ENCODE data around the gene KLRC4.

DNA sequence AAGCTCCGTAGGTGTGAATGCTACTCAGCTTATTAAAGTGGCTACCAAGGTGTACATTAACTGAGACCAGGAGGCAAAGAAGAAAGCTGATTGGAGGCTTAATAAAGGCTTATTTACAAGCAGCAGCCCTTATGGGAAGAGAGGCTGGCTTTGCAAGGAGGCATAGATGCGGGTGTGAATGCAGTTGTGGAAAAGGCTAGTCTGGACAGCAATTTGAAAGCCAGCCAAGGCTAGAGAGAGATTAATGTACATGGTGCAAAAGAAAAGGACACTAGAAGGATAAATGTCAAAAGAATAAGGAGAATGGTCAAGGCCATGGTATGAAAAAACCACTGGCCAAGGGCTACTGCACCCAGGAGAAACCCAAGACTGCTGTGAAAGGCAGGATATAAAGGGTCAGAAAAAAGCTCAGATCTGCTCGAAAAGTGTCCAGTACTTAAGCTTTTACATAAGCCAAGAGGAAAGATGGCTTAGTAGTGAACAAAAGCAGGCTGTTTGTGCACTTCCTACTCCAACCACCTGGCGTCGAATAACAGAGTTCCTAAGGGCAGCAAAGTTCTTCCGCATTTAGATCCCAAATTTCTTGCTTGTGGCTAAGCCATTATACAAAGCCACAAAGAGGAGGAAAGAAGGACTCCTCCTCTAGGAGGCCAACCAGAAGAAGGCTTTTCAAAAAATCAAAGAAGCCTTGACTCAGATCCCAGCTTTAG, 43.7 kb downstream of the KLRC4 start:
- TF ChIP-seq, protein P1, sequence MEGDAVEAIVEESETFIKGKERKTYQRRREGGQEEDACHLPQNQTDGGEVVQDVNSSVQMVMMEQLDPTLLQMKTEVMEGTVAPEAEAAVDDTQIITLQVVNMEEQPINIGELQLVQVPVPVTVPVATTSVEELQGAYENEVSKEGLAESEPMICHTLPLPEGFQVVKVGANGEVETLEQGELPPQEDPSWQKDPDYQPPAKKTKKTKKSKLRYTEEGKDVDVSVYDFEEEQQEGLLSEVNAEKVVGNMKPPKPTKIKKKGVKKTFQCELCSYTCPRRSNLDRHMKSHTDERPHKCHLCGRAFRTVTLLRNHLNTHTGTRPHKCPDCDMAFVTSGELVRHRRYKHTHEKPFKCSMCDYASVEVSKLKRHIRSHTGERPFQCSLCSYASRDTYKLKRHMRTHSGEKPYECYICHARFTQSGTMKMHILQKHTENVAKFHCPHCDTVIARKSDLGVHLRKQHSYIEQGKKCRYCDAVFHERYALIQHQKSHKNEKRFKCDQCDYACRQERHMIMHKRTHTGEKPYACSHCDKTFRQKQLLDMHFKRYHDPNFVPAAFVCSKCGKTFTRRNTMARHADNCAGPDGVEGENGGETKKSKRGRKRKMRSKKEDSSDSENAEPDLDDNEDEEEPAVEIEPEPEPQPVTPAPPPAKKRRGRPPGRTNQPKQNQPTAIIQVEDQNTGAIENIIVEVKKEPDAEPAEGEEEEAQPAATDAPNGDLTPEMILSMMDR (conservative IDR thresholded peaks at IDR 0.05), result peak; percentile 21
- no peak for TF ChIP-seq ZFX (IDR thresholded peaks at IDR 0.05)
